Mucosa of rectum (tissue), 2 donors: ENCODE data around the gene PLCB4.

ENCODE experiments used
- H3K27ac ChIP-seq, 2 donors: one replicate each; pipeline ENCODE4 v1.7.0; 2013; ENCODE audit warnings: inconsistent platforms in 2 of 2, low read depth in 2 of 2, low read length in 2 of 2
- H3K27me3 ChIP-seq, 2 donors: one replicate each; pipeline ENCODE4 v1.7.0; 2013; ENCODE audit warnings: low read length in 2 of 2; ENCODE audit not compliant: control insufficient read depth in 2 of 2, insufficient read depth in 2 of 2
- H3K36me3 ChIP-seq, 2 donors: one replicate each; pipeline ENCODE4 v1.7.0; 2013; ENCODE audit warnings: low read length in 2 of 2; ENCODE audit not compliant: control insufficient read depth in 2 of 2, insufficient read depth in 2 of 2
- H3K4me1 ChIP-seq, 2 donors: one replicate each; pipeline ENCODE4 v1.7.0; 2013; ENCODE audit warnings: low read length in 2 of 2, mild to moderate bottlenecking in 1 of 2; ENCODE audit not compliant: control insufficient read depth in 2 of 2, insufficient read depth in 2 of 2
- H3K4me3 ChIP-seq, 2 donors: one replicate each; pipeline ENCODE4 v1.7.0; 2013; ENCODE audit warnings: low read length in 2 of 2
- H3K9ac ChIP-seq, 2 donors: one replicate each; pipeline ENCODE4 v1.7.0; 2013; ENCODE audit warnings: low read length in 2 of 2, low read depth in 1 of 2, mild to moderate bottlenecking in 1 of 2
- H3K9me3 ChIP-seq, 2 donors: one replicate each; pipeline ENCODE4 v1.7.0; 2013; ENCODE audit warnings: low read length in 2 of 2; ENCODE audit not compliant: control insufficient read depth in 2 of 2
- donor health status: healthy.
- donor health status: Normal muscosa, but diverticular disease.

Gene PLCB4

DNA sequence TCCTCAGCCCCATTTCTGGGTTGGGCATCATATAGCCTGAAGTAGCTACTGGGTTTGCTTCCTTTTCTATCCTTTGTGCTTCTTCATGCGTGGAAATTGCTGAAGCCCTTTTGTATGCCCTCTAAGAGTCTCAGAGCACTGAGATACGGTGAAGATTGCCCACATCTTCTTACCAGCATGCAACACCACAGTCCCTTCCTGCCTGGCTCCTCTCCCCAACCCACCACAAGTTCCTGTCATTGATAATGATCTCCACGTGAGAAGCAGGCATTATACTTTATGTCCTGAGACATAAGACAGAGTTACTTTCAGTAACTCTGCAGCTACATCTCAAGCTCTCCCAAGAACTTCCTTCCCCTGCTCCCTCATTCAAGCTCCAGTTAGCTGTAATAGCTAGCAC, 15.8 kb upstream of the PLCB4 start:
- Histone ChIP-seq H3K36me3 (no peaks in the 10 kb centered on the region), H3K27me3 (no peaks in the 10 kb centered on the region), H3K4me3 (no peak overlapping the region), H3K9ac (no peak overlapping the region), H3K27ac (no peak overlapping the region), H3K9me3 (no peaks in the 10 kb centered on the region), H3K4me1 (no peaks in the 10 kb centered on the region)

DNA sequence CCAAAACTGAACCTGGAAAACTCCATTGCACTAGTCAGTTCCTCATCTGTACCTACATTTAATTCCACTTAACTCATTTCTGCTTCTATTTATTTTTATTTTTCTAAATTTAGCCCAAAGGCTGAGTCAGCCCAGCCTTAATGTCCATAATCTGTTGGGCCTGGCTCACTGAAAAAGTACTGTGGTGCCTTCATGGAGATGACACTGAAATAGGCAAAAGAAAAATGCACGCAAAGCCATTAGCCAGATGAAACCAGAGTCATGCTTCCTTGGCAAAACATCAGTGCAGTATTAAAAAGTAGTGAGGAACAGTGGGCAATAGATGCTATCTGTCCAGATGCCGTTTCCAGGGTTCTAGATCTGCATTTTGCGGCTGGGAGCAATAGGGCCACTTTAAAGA, 14.7 kb upstream of the PLCB4 start:
- H3K4me1 ChIP-seq: no peaks in the 10 kb centered on the region
- H3K4me3 ChIP-seq: no peak overlapping the region
- no peaks in the 10 kb centered on the region for H3K27me3 ChIP-seq
- no peaks in the 10 kb centered on the region for H3K36me3 ChIP-seq
- no peaks in the 10 kb centered on the region for H3K9me3 ChIP-seq
- no peak overlapping the region for H3K9ac ChIP-seq
- H3K27ac ChIP-seq: no peak overlapping the region

DNA sequence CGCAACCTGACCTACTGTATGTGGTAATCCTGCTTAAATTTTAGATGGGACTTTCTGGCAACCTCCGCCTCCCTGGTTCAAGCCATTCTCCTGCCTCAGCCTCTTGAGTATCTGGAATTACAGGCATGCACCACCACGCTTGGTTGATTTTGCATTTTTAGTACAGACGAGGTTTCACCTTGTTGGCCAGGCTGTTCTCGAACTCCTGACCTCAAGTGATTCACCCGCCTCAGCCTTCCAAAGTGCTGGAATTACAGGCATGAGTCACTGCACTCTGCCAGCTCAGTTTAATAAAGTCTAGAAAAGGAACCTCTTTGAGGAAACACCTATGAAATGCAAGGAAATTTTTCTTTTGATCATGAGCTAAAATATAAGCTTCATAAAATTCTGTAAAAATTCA, 9.0 kb upstream of the PLCB4 start:
- Histone ChIP-seq H3K4me1 (no peaks in the 10 kb centered on the region), H3K27ac (no peak overlapping the region), H3K36me3 (no peaks in the 10 kb centered on the region), H3K9ac (no peak overlapping the region), H3K4me3 (no peak overlapping the region), H3K9me3 (no peaks in the 10 kb centered on the region), H3K27me3 (no peaks in the 10 kb centered on the region)

DNA sequence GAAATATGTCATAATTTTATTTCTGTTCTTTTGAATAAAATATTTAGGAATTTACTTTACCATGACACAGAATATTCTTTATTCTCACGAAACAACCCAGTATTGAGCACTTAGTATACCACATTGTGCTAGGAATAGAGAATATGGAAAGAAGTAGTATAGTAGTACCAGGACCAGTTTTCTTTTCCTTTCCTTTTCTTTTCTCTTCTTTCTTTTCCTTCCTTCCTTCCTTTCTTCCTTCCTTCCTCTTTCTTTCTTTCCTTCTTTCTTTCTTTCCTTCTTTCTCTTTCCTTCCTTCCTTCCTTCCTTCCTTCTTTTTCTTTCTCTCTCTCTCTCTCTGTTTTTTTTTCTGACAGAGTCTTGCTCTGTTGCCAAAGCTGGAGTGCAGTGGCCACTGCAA, 7.5 kb upstream of the PLCB4 start:
- H3K27ac ChIP-seq: no peak overlapping the region
- no peak overlapping the region for H3K4me3 ChIP-seq
- no peaks in the 10 kb centered on the region for H3K36me3 ChIP-seq
- no peaks in the 10 kb centered on the region for H3K27me3 ChIP-seq
- H3K4me1 ChIP-seq: no peaks in the 10 kb centered on the region
- H3K9ac ChIP-seq: no peak overlapping the region
- no peaks in the 10 kb centered on the region for H3K9me3 ChIP-seq

DNA sequence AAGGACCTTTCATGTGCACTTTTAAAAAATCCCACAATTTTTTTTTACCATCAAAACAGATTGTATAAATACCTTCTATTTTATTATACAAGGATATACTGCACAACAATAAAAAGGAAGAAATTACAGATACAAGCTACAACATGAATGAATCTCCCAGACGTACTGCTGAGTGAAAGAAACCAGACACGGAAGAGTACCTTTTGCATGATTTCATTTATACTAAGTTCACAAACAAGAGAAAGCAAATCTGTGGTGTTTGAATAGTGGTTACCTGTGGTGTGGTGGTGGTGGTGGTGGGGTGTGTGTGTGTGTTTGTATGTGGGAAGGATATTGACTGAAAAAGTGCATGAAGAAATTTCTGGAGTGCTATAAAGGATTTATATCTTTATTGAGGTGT, 6.8 kb upstream of the PLCB4 start:
- Histone ChIP-seq H3K27ac (no peak overlapping the region), H3K9me3 (no peaks in the 10 kb centered on the region), H3K36me3 (no peaks in the 10 kb centered on the region), H3K4me1 (no peaks in the 10 kb centered on the region), H3K9ac (no peak overlapping the region), H3K27me3 (no peaks in the 10 kb centered on the region), H3K4me3 (no peak overlapping the region)

DNA sequence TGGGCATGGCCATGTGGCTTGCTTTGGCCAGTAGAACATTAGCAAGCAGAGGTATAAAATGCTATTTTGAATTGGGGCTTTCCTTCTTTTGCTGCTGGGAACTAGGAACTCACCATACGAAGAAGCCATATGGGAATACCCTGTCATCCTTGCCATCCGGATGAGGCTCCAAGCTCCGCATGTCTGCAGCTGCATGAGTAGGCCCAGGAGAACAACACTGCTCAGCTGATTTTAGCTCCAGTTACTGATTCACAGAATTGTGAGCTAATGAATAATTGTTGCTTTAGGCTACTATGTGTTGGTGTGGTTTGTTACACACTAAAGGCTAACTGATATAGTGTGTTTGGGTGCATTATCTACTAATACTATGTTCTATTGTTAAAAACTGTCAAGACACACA, 2.7 kb upstream of the PLCB4 start:
- no peak overlapping the region for H3K27ac ChIP-seq
- peaks cover 0 to 3% of the 10 kb centered on the region in 2 donors for H3K4me1 ChIP-seq
- no peak overlapping the region for H3K4me3 ChIP-seq

DNA sequence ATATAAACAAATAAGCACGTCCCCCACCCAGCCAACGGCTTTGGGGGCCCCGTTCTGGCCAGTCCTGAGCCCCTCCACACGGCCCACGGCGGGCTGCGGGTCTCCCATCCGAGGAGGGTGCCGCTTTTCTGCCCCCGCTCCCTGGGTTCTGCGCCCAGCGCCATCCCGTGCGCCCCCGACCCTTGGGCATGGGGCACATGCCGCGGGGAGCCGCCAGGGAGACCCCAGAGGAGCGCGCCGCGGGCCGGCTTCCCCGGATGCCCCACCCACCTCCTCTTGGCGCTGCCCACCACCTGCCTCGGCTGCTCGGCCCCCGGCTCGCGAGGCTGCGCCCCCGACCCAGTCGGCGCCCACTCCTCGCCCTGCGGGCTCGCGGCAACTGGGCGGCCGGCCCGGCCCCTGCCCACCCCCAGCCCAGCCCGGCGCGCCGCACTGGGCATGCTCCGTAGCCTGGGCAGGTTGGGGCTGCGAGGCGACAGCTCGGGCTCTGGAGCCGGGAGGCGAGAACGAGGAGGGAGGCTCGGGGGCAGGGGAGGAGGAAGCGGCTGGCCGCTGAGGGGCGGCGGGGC, 570 bp upstream of the PLCB4 start:
- Histone ChIP-seq H3K27me3 (no peaks in the 10 kb centered on the region), H3K4me1 (peaks cover 0 to 6% of the 10 kb centered on the region in 2 donors), H3K36me3 (no peaks in the 10 kb centered on the region), H3K4me3 (peak overlapping the region; percentile 73 to 81), H3K9me3 (no peaks in the 10 kb centered on the region), H3K9ac (peak overlapping the region; percentile 32 to 71), H3K27ac (peak overlapping the region; percentile 63 to 69)

More for the DNA sequence above, 2.7 kb upstream of the PLCB4 start:
- H3K9ac ChIP-seq: no peak overlapping the region
- no peaks in the 10 kb centered on the region for H3K9me3 ChIP-seq
- H3K36me3 ChIP-seq: no peaks in the 10 kb centered on the region
- H3K27me3 ChIP-seq: no peaks in the 10 kb centered on the region

DNA sequence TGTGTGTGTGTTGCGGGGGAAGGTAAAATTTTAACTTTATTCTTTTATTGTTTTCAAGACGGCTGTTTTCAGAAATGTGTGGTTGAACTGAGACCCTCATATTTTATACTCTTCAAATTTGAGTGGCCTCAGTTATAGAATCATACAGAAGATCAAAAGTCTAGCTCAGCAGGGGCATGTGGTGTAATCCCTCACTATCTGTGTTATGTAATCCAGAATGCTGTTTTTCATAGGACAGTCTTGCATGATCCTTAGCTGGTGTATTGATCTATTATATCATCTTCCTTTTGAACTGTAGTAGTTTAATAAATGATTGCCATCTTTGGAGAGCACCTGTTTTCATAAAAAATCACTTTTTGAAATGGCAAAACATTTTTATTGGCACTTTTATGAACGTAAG, 1.4 kb downstream of the PLCB4 start:
- Histone ChIP-seq H3K4me3 (no peak overlapping the region), H3K27me3 (no peaks in the 10 kb centered on the region), H3K9me3 (no peaks in the 10 kb centered on the region), H3K36me3 (no peaks in the 10 kb centered on the region), H3K4me1 (peaks cover 0 to 15% of the 10 kb centered on the region in 2 donors), H3K27ac (no peak overlapping the region), H3K9ac (no peak overlapping the region)

DNA sequence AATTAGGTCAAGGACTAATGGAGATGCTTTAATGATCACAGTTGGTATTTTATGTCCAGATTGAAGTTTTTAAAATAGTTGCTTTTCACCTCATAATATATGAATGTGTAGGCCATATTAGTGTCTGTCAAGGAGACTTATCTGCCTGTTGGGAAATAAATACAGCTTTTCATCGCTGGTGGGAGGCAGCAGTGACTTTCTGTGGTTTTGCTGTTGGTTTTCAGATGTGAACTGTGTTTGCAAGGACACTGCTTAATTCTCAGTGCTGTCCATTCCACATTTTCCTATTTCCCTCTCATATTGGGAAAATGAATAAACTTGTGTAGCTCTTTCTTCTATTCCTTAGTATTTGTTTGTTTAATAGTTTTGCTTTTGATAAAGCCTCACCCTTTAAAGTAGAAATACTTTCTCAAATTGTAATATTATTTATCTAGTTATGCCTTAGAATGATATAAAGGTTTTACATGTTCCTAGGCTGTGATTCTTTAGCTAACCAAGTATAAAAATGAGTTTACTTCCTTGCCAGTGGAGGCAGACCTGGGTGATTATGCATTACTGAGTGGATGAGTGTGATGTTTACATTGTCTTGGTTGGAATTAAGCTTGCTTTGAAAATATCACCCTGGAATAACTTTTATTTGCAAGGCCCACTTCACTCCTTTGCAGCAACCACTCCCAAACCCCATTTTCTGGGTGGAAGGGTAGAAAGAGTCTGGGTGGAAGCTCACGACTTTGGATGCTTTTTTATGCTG, 3.3 kb downstream of the PLCB4 start:
- no peak overlapping the region for H3K27ac ChIP-seq
- no peak overlapping the region for H3K4me3 ChIP-seq
- no peaks in the 10 kb centered on the region for H3K9me3 ChIP-seq
- no peak overlapping the region for H3K9ac ChIP-seq
- peaks cover 0 to 15% of the 10 kb centered on the region in 2 donors for H3K4me1 ChIP-seq
- H3K36me3 ChIP-seq: no peaks in the 10 kb centered on the region
- H3K27me3 ChIP-seq: no peaks in the 10 kb centered on the region

DNA sequence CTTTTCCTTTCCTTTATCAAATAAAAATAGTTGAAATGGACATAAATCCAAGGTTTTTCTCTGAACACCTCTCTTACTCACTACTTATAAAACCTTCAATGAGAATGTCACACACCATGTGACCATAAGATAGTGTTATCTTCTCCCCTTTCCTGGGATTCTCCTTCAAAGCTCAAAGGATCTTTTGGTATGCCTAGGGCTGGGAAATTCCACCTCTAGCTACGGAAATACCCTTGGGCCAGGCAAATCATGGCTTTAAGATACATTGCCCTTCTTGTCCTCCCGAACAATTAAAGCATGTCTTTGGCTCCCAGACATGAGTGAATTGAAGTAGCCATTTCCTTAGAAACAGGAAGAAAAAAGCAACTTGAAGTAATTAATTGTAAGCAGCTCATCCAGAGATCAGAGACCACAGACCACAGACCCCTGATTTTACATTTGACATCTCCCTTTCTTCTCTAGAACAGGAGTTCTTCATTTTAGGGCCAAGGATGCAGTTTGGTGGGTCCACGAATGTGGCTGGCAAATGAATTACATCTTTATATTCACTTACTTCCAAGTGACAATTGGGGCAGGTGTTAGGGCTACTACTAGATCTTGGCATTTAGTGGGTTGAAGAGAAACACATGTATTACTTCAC, 4.1 kb downstream of the PLCB4 start:
- Histone ChIP-seq H3K27me3 (no peaks in the 10 kb centered on the region), H3K4me3 (no peak overlapping the region), H3K27ac (no peak overlapping the region), H3K9me3 (no peaks in the 10 kb centered on the region), H3K4me1 (peaks cover 0 to 12% of the 10 kb centered on the region in 2 donors), H3K9ac (no peak overlapping the region), H3K36me3 (no peaks in the 10 kb centered on the region)
